H1 (cell line): ENCODE data around the gene SPACA5. TPM values are rescaled to one million over a fixed set of nuclear protein-coding genes. Genes with fewer than 3 reads are reported as not detected.

ENCODE experiments used
- CHD7 ChIP-seq: fragments of 300-600 bp; sonication (generic); IDR thresholded peaks from 2 replicates; pipeline ENCODE4 v1.7.1; 2012; ENCODE audit warnings: low read length, moderate library complexity, mild to moderate bottlenecking, inconsistent platforms; ENCODE audit not compliant: insufficient replicate concordance
- FOSL1 ChIP-seq: IDR thresholded peaks from 2 replicates; pipeline ENCODE4 v1.6.1; 2011; ENCODE audit warnings: mild to moderate bottlenecking, low read depth, low read length, moderate library complexity; ENCODE audit not compliant: insufficient read depth
- JUND ChIP-seq: IDR thresholded peaks from 2 replicates; pipeline ENCODE4 v1.6.1; 2011; ENCODE audit warnings: mild to moderate bottlenecking, improper control_type of control experiment, low read length
- POLR2A ChIP-seq, 2 experiments: IDR thresholded peaks; 1 replicate in 1 of 2; 2 replicates in 1 of 2; pipeline ENCODE4 v1.6.1; 2011; ENCODE audit warnings: low read depth in 2 of 2, low read length in 2 of 2, mild to moderate bottlenecking in 2 of 2; ENCODE audit errors: control extremely low read depth in 1 of 2
- SAP30 ChIP-seq: fragments of 300-600 bp; sonication (generic); IDR thresholded peaks from 2 replicates; pipeline ENCODE4 v1.7.1; 2012; ENCODE audit warnings: low read length, moderate library complexity, mild to moderate bottlenecking, inconsistent platforms; ENCODE audit not compliant: insufficient read depth, insufficient replicate concordance
- SP4 ChIP-seq: IDR thresholded peaks from 2 replicates; pipeline ENCODE4 v1.6.1; 2012; ENCODE audit warnings: low read length, inconsistent platforms
- TBP ChIP-seq: IDR thresholded peaks from 2 replicates; pipeline ENCODE4 v1.6.1; 2011; ENCODE audit warnings: low read depth, low read length, improper control_type of control experiment
- polyA plus RNA-seq, 7 experiments: library from polyadenylated mRNA; depleted of rRNA in 3 of 7; stranded (reverse) in 5 of 7; unstranded in 2 of 7; fragments of >200 nt in 5 of 7; fragments of 200-250 nt in 2 of 7; gene quantifications; 1 replicate in 5 of 7; 2 replicates in 1 of 7; 4 replicates in 1 of 7; pipeline versions ENCODE4 v1.2.1 to v1.2.3, GENCODE V29; 2011 to 2013; ENCODE audit warnings: missing spikeins in 2 of 7, mixed read lengths in 2 of 7
- total RNA-seq: library from RNA; stranded (reverse); fragmentation: NEBNext Ultra II Directional; extraction: Animal tissue kit (Norgen Biotek cat#: 25700); gene quantifications from 2 replicates; pipeline ENCODE4 v1.2.1, GENCODE V29; 2021

SPACA5 gene
- total and polyA plus RNA-seq, 2 of the 8 experiments (the other 6 are each of a cell fraction or from before 2014, with no cell fraction given), result 0.26 TPM; not detected in 1

GRCh38 chrX:47992669-47993068, 14.1 kb upstream of the SPACA5 start (continued):
- TF ChIP-seq CHD7 (no peak), JUND (no peak), POLR2A (IDR thresholded peaks at IDR 0.05; ENCODE audit: control extremely low read depth in 1 of 2, low read depth in 2 of 2, low read length in 2 of 2) (no peak), SAP30 (no peak), FOSL1 (no peak), SP4 (no peak), TBP (no peak)
